Activated CD8-positive, alpha-beta memory T cell treated with anti-CD3 and anti-CD28 coated beads, Interleukin-2, amount 50 U/mL, for 24 hours (primary cell): ENCODE measurements around the gene PSG6.
"Not testable (repeated sequence)": the region's sequence is repeated elsewhere in the genome, so short reads cannot be mapped to it uniquely, and the experiment has no call there.

Source experiments
- DNase-seq: peaks from one replicate; pipeline ENCODE4 v3.0.0-alpha.2; 2020; ENCODE audit errors: extremely low read depth

PSG6 gene

GRCh38 chr19:42917634-42918033 lies at the start of gene PSG6:
PSG6 (minus strand) TSS chr19:42917894; CDS start chr19:42917792, 102 bp downstream.
- DNase-seq = not testable (repeated sequence)

- DNase-seq = no peak
These were observed 47.5 kb upstream of the PSG6 start for GRCh38 chr19:42965176-42965575.

GRCh38 chr19:42961119-42961518 lies 43.4 kb upstream of the PSG6 start:
- no peak for DNase-seq

GRCh38 chr19:42952126-42952525 lies 34.4 kb upstream of the PSG6 start:
- DNase-seq = not testable (repeated sequence)

- not testable (repeated sequence) for DNase-seq
These were observed 33.8 kb upstream of the PSG6 start for GRCh38 chr19:42951476-42951875.

- DNase-seq = no peak
These were observed 24.6 kb upstream of the PSG6 start for GRCh38 chr19:42942187-42942789.

GRCh38 chr19:42937107-42937506 lies 19.4 kb upstream of the PSG6 start, which contains the start of gene PSG7:
PSG7 (minus strand) TSS chr19:42937207; CDS start chr19:42937076, 131 bp downstream.
- DNase-seq = not testable (repeated sequence)

- DNase-seq = not testable (repeated sequence)
These were observed 17.0 kb upstream of the PSG6 start for GRCh38 chr19:42934726-42935125.

GRCh38 chr19:42934183-42934582 lies 16.5 kb upstream of the PSG6 start:
- not testable (repeated sequence) for DNase-seq

GRCh38 chr19:42933412-42933811 lies 15.7 kb upstream of the PSG6 start:
- DNase-seq = not testable (repeated sequence)

GRCh38 chr19:42932485-42933101 lies 14.9 kb upstream of the PSG6 start:
- not testable (repeated sequence) for DNase-seq

GRCh38 chr19:42930214-42930613 lies 12.5 kb upstream of the PSG6 start:
- DNase-seq = not testable (repeated sequence)

- DNase-seq = no peak
These were observed 11.2 kb upstream of the PSG6 start for GRCh38 chr19:42928896-42929295.

- DNase-seq = no peak
These were observed 9.1 kb upstream of the PSG6 start for GRCh38 chr19:42926781-42927180.

GRCh38 chr19:42923106-42923505 lies 5.4 kb upstream of the PSG6 start:
- DNase-seq = not testable (repeated sequence)

GRCh38 chr19:42920971-42921370 lies 3.3 kb upstream of the PSG6 start:
- not testable (repeated sequence) for DNase-seq

- no peak for DNase-seq
These were observed 2.0 kb upstream of the PSG6 start for GRCh38 chr19:42919757-42920079.

- not testable (repeated sequence) for DNase-seq
These were observed 1.5 kb upstream of the PSG6 start for GRCh38 chr19:42919070-42919756.

- not testable (repeated sequence) for DNase-seq
These were observed 829 bp upstream of the PSG6 start for GRCh38 chr19:42918377-42919069.

- DNase-seq = not testable (repeated sequence)
These were observed 763 bp downstream of the PSG6 start for GRCh38 chr19:42916931-42917330.

GRCh38 chr19:42913516-42913915 lies 4.2 kb downstream of the PSG6 start:
- DNase-seq = not testable (repeated sequence)

- DNase-seq = not testable (repeated sequence)
These were observed 4.8 kb downstream of the PSG6 start for GRCh38 chr19:42912941-42913340.
